Measurements from ENCODE around the gene PAQR8. TPM values are rescaled to one million over a fixed set of nuclear protein-coding genes. Genes with fewer than 3 reads are reported as not detected.
A peak's percentile ranks its signal among the peaks of the same experiment; 100 is the strongest.

PAQR8 gene
- total RNA-seq, 4 donors from 2014 or later = 27.1 to 250 (median 159) TPM

DNA sequence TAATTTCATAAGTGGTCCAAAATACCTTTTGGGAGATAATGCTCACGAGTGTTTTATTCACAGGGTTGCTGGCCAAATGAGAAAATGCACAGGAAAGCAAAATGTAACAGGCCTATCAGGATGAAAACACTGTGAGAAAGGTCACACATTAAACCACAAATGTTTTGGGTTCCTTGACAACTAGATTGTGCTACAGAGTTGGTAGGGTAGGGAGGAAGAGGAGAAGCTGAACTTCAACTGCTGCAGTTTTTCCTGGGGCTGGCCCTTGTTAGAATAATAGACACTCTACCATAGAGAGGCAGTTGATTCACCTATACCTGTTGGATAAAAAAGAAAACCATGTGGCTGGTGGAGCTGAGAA is 28.1 kb upstream of the PAQR8 start:
- Histone ChIP-seq H3K27me3 (no peaks in the 10 kb centered on the region), H3K27ac (peak overlapping the region in 2 of 4 donors; percentile 14 to 58), H3K9me3 (no peaks in the 10 kb centered on the region), H3K4me1 (peaks cover 0 to 45% (median 27%) of the 10 kb centered on the region in 4 donors), H3K4me3 (no peak overlapping the region), H3K36me3 (no peaks in the 10 kb centered on the region)
- 33 to 50% methylated on average over 1 of the region's 1 CpG for WGBS, 2 donors (ENCODE audit: low coverage in 1 of 2)
- in situ Hi-C loops (cut with MboI; ENCODE audit: low pct_ligation_motif_present in 1 of 4, low pct_unique_long_range_greater_than_20kb in 1 of 4, low sequenced_read_pairs in 3 of 4) (no loop called here), intact Hi-C loops (cut with DNase I; ENCODE audit: low total_unique reads) (no loop called here)
- TF ChIP-seq, protein P1, sequence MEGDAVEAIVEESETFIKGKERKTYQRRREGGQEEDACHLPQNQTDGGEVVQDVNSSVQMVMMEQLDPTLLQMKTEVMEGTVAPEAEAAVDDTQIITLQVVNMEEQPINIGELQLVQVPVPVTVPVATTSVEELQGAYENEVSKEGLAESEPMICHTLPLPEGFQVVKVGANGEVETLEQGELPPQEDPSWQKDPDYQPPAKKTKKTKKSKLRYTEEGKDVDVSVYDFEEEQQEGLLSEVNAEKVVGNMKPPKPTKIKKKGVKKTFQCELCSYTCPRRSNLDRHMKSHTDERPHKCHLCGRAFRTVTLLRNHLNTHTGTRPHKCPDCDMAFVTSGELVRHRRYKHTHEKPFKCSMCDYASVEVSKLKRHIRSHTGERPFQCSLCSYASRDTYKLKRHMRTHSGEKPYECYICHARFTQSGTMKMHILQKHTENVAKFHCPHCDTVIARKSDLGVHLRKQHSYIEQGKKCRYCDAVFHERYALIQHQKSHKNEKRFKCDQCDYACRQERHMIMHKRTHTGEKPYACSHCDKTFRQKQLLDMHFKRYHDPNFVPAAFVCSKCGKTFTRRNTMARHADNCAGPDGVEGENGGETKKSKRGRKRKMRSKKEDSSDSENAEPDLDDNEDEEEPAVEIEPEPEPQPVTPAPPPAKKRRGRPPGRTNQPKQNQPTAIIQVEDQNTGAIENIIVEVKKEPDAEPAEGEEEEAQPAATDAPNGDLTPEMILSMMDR (IDR thresholded peaks at IDR 0.05) = no peak
- TF ChIP-seq POLR2A (IDR thresholded peaks at IDR 0.05) = no peak
- no peak for TF ChIP-seq POLR2AphosphoS5 (IDR thresholded peaks at IDR 0.05)
- TF ChIP-seq EP300 (IDR thresholded peaks at IDR 0.05; ENCODE audit: low read depth) = no peak
- no peak for DNase-seq

DNA sequence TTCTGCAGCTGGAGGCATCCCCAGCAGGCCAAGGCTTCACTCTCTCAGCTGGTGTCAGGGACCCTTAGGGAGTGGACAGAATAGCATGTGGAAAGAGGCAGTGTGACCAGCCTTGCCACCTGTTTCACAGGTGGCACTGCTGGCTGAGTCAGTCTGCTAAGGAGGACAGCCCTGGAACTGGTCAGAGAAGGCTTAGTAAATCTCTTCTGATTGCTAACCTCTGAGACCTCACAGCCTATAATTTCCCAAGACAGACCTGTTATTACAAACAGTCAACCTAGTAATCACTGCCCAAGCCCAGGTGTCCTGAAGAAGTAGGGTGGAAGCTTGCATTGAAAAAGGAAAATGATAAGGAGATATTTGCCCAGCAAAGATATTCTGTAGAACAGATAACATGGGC is 26.4 kb upstream of the PAQR8 start:
- peaks cover 0 to 27% (median 10%) of the 10 kb centered on the region in 4 donors for H3K4me1 ChIP-seq
- H3K27me3 ChIP-seq = no peaks in the 10 kb centered on the region
- DNase-seq = no peak
- no peak for TF ChIP-seq EP300 (IDR thresholded peaks at IDR 0.05; ENCODE audit: low read depth)
- no peak for TF ChIP-seq POLR2AphosphoS5 (IDR thresholded peaks at IDR 0.05)
- TF ChIP-seq POLR2A (IDR thresholded peaks at IDR 0.05) = no peak
- TF ChIP-seq, protein P1 (IDR thresholded peaks at IDR 0.05) = no peak
- in situ Hi-C loops (cut with MboI; ENCODE audit: low pct_ligation_motif_present in 1 of 4, low pct_unique_long_range_greater_than_20kb in 1 of 4, low sequenced_read_pairs in 3 of 4) (no loop called here), intact Hi-C loops (cut with DNase I; ENCODE audit: low total_unique reads) (no loop called here)
- H3K36me3 ChIP-seq = no peaks in the 10 kb centered on the region
- no peak overlapping the region for H3K4me3 ChIP-seq
- H3K9me3 ChIP-seq = no peaks in the 10 kb centered on the region
- no peak overlapping the region for H3K27ac ChIP-seq

DNA sequence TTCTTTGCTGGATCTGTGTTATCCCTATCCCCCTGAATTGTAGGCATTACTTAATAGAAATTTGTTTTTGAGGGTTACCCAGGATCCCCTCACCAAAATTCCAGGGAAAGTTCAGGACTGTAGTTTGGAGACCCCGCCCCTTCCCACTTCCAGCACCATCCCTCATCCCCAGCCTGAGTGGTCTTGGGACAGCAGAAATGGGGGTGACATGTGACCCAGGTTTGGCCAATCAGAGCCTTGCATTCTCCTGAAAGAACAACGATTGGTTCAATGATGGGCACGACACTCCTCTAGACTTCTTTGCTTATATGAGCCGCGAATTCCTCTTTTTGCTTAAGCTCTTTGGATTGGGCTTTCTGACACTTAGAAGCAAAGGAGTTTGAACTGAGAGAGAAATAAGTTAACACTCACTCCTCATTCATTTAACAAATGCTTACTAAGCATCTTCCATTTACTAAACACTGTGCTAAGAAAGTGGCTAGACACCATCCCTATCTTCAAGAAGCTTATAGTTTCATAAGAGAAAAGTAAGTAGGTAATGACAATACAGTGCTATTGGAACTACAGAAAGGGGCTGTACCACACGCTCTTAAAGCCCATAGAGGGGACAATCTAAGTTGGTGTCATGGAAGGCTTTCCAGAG is 24.9 kb upstream of the PAQR8 start:
- H3K27ac ChIP-seq = no peak overlapping the region
- in situ Hi-C loops (cut with MboI; ENCODE audit: low pct_ligation_motif_present in 1 of 4, low pct_unique_long_range_greater_than_20kb in 1 of 4, low sequenced_read_pairs in 3 of 4) = no loop called here
- 95 to 97% methylated on average over 5 to 6 of the region's 6 CpGs for WGBS, 2 donors (ENCODE audit: low coverage in 1 of 2)

GRCh38 chr6:52337633-52338290 is 24.2 kb upstream of the PAQR8 start:
- H3K4me3 ChIP-seq = no peak overlapping the region
- intact Hi-C loops (cut with DNase I; ENCODE audit: low total_unique reads) (no loop called here), in situ Hi-C loops (cut with MboI; ENCODE audit: low pct_ligation_motif_present in 1 of 4, low pct_unique_long_range_greater_than_20kb in 1 of 4, low sequenced_read_pairs in 3 of 4) (no loop called here)
- no peaks in the 10 kb centered on the region for H3K9me3 ChIP-seq
- TF ChIP-seq POLR2A (IDR thresholded peaks at IDR 0.05) (no peak), EP300 (IDR thresholded peaks at IDR 0.05; ENCODE audit: low read depth) (no peak), POLR2AphosphoS5 (IDR thresholded peaks at IDR 0.05) (no peak)
- TF ChIP-seq, protein P1 (IDR thresholded peaks at IDR 0.05) = no peak
- H3K4me1 ChIP-seq = peaks cover 0 to 12% (median 5%) of the 10 kb centered on the region in 4 donors
- WGBS, 2 donors (ENCODE audit: low coverage in 1 of 2) = 70 to 73% methylated on average over 5 of the region's 5 CpGs
- no peaks in the 10 kb centered on the region for H3K36me3 ChIP-seq
- no peaks in the 10 kb centered on the region for H3K27me3 ChIP-seq
- DNase-seq = no peak
- peak overlapping the region in 1 of 4 donors; percentile 20 for H3K27ac ChIP-seq

More for the DNA sequence above, 24.9 kb upstream of the PAQR8 start:
- no peaks in the 10 kb centered on the region for H3K9me3 ChIP-seq
- H3K4me3 ChIP-seq = no peak overlapping the region
- H3K36me3 ChIP-seq = no peaks in the 10 kb centered on the region
- DNase-seq = no peak
- TF ChIP-seq POLR2A (IDR thresholded peaks at IDR 0.05) (no peak), POLR2AphosphoS5 (IDR thresholded peaks at IDR 0.05) (no peak), EP300 (IDR thresholded peaks at IDR 0.05; ENCODE audit: low read depth) (no peak)
- TF ChIP-seq, protein P1 (IDR thresholded peaks at IDR 0.05) = no peak
- no peaks in the 10 kb centered on the region for H3K27me3 ChIP-seq
- intact Hi-C loops (cut with DNase I; ENCODE audit: low total_unique reads) = no loop called here
- peaks cover 0 to 13% (median 6%) of the 10 kb centered on the region in 4 donors for H3K4me1 ChIP-seq

Measured in transverse colon (tissue), 4 donors.